HG03097 (cell line): ENCODE data around the gene ELAC2.
A peak's percentile ranks its signal among the peaks of the same experiment; 100 is the strongest.

Source experiments
- ATAC-seq: cut with Tn5 transposase; IDR thresholded peaks from one replicate; pipeline ENCODE4 v1.9.1; 2021; ENCODE audit not compliant: unreplicated experiment, low FRiP score

The ELAC2 gene

GRCh38 chr17:13024016-13024415 lies 6.2 kb upstream of the ELAC2 start:
- no peak for ATAC-seq

GRCh38 chr17:13016881-13017654 lies 759 bp downstream of the ELAC2 start:
- peak; percentile 9 for ATAC-seq

- no peak for ATAC-seq
Observed at GRCh38 chr17:13014801-13015200, 3.0 kb downstream of the ELAC2 start.

GRCh38 chr17:13010959-13011358 lies 6.9 kb downstream of the ELAC2 start:
- no peak for ATAC-seq

- ATAC-seq: no peak
Observed at GRCh38 chr17:13008461-13008860, 9.4 kb downstream of the ELAC2 start.

- no peak for ATAC-seq
Observed at GRCh38 chr17:13005530-13005929, 12.3 kb downstream of the ELAC2 start.

- no peak for ATAC-seq
Observed at GRCh38 chr17:13004336-13004735, 13.5 kb downstream of the ELAC2 start.

GRCh38 chr17:13003927-13004326 lies 13.9 kb downstream of the ELAC2 start:
- no peak for ATAC-seq

- no peak for ATAC-seq
Observed at GRCh38 chr17:13003454-13003851, 14.4 kb downstream of the ELAC2 start.

- ATAC-seq: no peak
Observed at GRCh38 chr17:13002761-13003453, 14.9 kb downstream of the ELAC2 start.

GRCh38 chr17:13001991-13002615 lies 15.7 kb downstream of the ELAC2 start:
- no peak for ATAC-seq

GRCh38 chr17:13000561-13000960 lies 17.3 kb downstream of the ELAC2 start:
- no peak for ATAC-seq

- ATAC-seq: no peak
Observed at GRCh38 chr17:12998874-12999273, 19.0 kb downstream of the ELAC2 start.

- no peak for ATAC-seq
Observed at GRCh38 chr17:12998461-12998860, 19.4 kb downstream of the ELAC2 start.

- no peak for ATAC-seq
Observed at GRCh38 chr17:12996941-12997340, 20.9 kb downstream of the ELAC2 start.

GRCh38 chr17:12996357-12996756 lies 21.5 kb downstream of the ELAC2 start:
- no peak for ATAC-seq

GRCh38 chr17:12995896-12996295 lies 21.9 kb downstream of the ELAC2 start:
- no peak for ATAC-seq

- ATAC-seq: no peak
Observed at GRCh38 chr17:12995106-12995895, 22.5 kb downstream of the ELAC2 start.

- no peak for ATAC-seq
Observed at GRCh38 chr17:12994341-12995074, 23.3 kb downstream of the ELAC2 start.

GRCh38 chr17:12993631-12994030 lies 24.2 kb downstream of the ELAC2 start:
- no peak for ATAC-seq
